ENCODE measurements around the gene THOP1. TPM values are rescaled to one million over a fixed set of nuclear protein-coding genes. Genes with fewer than 3 reads are reported as not detected.
"Not testable (repeated sequence)": the region's sequence is repeated elsewhere in the genome, so short reads cannot be mapped to it uniquely, and the experiment has no call there.

The THOP1 gene
- total RNA-seq, 1 donor from 2014 or later, result 45.2 TPM

- DNase-seq (ENCODE audit: low spot score), result peak; percentile 99
Measured at GRCh38 chr19:2782936-2783780, 2.1 kb upstream of the THOP1 start, which contains the start of gene SGTA. Gene SGTA (minus strand): TSS chr19:2783273. CDS start chr19:2769068, 14,205 bp downstream.

- DNase-seq (ENCODE audit: low spot score), result no peak
Measured at GRCh38 chr19:2783781-2784145, 1.5 kb upstream of the THOP1 start.

- no peak for DNase-seq (ENCODE audit: low spot score)
Measured at GRCh38 chr19:2787115-2787514, 1.8 kb downstream of the THOP1 start.

GRCh38 chr19:2788237-2788636, 2.9 kb downstream of the THOP1 start:
- DNase-seq (ENCODE audit: low spot score), result no peak

- DNase-seq (ENCODE audit: low spot score), result no peak
Measured at GRCh38 chr19:2790194-2790556, 4.9 kb downstream of the THOP1 start.

- DNase-seq (ENCODE audit: low spot score), result no peak
Measured at GRCh38 chr19:2790557-2791271, 5.4 kb downstream of the THOP1 start.

- DNase-seq (ENCODE audit: low spot score), result no peak
Measured at GRCh38 chr19:2791440-2791839, 6.1 kb downstream of the THOP1 start.

- no peak for DNase-seq (ENCODE audit: low spot score)
Measured at GRCh38 chr19:2791876-2792275, 6.6 kb downstream of the THOP1 start.

- not testable (repeated sequence) for DNase-seq (ENCODE audit: low spot score)
Measured at GRCh38 chr19:2792666-2793065, 7.4 kb downstream of the THOP1 start.

GRCh38 chr19:2793126-2793525, 7.8 kb downstream of the THOP1 start:
- no peak for DNase-seq (ENCODE audit: low spot score)

- no peak for DNase-seq (ENCODE audit: low spot score)
Measured at GRCh38 chr19:2793577-2793976, 8.3 kb downstream of the THOP1 start.

- DNase-seq (ENCODE audit: low spot score), result no peak
Measured at GRCh38 chr19:2795827-2796658, 10.7 kb downstream of the THOP1 start.

GRCh38 chr19:2796659-2797266, 11.5 kb downstream of the THOP1 start:
- no peak for DNase-seq (ENCODE audit: low spot score)

- DNase-seq (ENCODE audit: low spot score), result no peak
Measured at GRCh38 chr19:2797280-2797679, 12.0 kb downstream of the THOP1 start.

GRCh38 chr19:2798158-2798685, 12.9 kb downstream of the THOP1 start:
- no peak for DNase-seq (ENCODE audit: low spot score)

GRCh38 chr19:2798733-2799132, 13.4 kb downstream of the THOP1 start:
- no peak for DNase-seq (ENCODE audit: low spot score)

GRCh38 chr19:2799273-2800020, 14.1 kb downstream of the THOP1 start:
- DNase-seq (ENCODE audit: low spot score), result no peak

GRCh38 chr19:2800506-2800905, 15.2 kb downstream of the THOP1 start:
- DNase-seq (ENCODE audit: low spot score), result no peak

- DNase-seq (ENCODE audit: low spot score), result no peak
Measured at GRCh38 chr19:2802826-2803225, 17.5 kb downstream of the THOP1 start.

GRCh38 chr19:2803486-2804155, 18.3 kb downstream of the THOP1 start:
- DNase-seq (ENCODE audit: low spot score), result no peak

Measured in ureter (tissue), 1 donor.